ENCODE data around the gene PRSS57. TPM values are rescaled to one million over a fixed set of nuclear protein-coding genes. Genes with fewer than 3 reads are reported as not detected.
"Not testable (repeated sequence)": the region's sequence is repeated elsewhere in the genome, so short reads cannot be mapped to it uniquely, and the experiment has no call there.

Gene PRSS57
- total RNA-seq: 1 to 10 TPM in 1 of 2 donors, not detected in 1; 1.7 TPM

GRCh38 chr19:695352-695949 is at the start of gene PRSS57:
PRSS57 (minus strand) TSS chr19:695452; CDS start chr19:695430, 22 bp downstream.
- no peaks in the 10 kb centered on the region for H3K36me3 ChIP-seq
- intact Hi-C loops (cut with DNase I): no loop called here
- no peaks in the 10 kb centered on the region for H3K27me3 ChIP-seq (replicated peaks; ENCODE audit: insufficient read depth)
- no peak within 1 kb of the TSS for H3K27ac ChIP-seq
- no peak within 1 kb of the TSS for H3K4me3 ChIP-seq
- H3K4me1 ChIP-seq (replicated peaks): no peaks in the 10 kb centered on the region
- no peak for DNase-seq (ENCODE audit: low spot score)
- TF ChIP-seq POLR2AphosphoS5 (IDR thresholded peaks at IDR 0.05): no peak
- 68% methylated on average over 29 of the region's 31 CpGs for WGBS
- H3K9me3 ChIP-seq: no peaks in the 10 kb centered on the region

GRCh38 chr19:743168-743687 is 48.0 kb upstream of the PRSS57 start:
- H3K4me3 ChIP-seq: no peak overlapping the region
- no peak overlapping the region for H3K27ac ChIP-seq
- H3K4me1 ChIP-seq (replicated peaks): no peaks in the 10 kb centered on the region
- H3K9me3 ChIP-seq: no peaks in the 10 kb centered on the region
- H3K27me3 ChIP-seq (replicated peaks; ENCODE audit: insufficient read depth): no peaks in the 10 kb centered on the region
- no peaks in the 10 kb centered on the region for H3K36me3 ChIP-seq
- TF ChIP-seq CTCF (IDR thresholded peaks at IDR 0.05) (no peak), POLR2AphosphoS5 (IDR thresholded peaks at IDR 0.05) (no peak), POLR2A (IDR thresholded peaks at IDR 0.05) (no peak)
- intact Hi-C loops (cut with DNase I): no loop called here
- 48% methylated on average over 13 of the region's 13 CpGs for WGBS
- DNase-seq (ENCODE audit: low spot score): no peak

GRCh38 chr19:742540-743075 is 47.4 kb upstream of the PRSS57 start:
- 91% methylated on average over 24 of the region's 24 CpGs for WGBS
- Histone ChIP-seq H3K36me3 (no peaks in the 10 kb centered on the region), H3K4me1 (replicated peaks) (no peaks in the 10 kb centered on the region), H3K4me3 (no peak overlapping the region), H3K9me3 (no peaks in the 10 kb centered on the region), H3K27ac (no peak overlapping the region), H3K27me3 (replicated peaks; ENCODE audit: insufficient read depth) (no peaks in the 10 kb centered on the region)
- TF ChIP-seq CTCF (IDR thresholded peaks at IDR 0.05) (no peak), POLR2A (IDR thresholded peaks at IDR 0.05) (no peak), POLR2AphosphoS5 (IDR thresholded peaks at IDR 0.05) (no peak)
- no peak for DNase-seq (ENCODE audit: low spot score)
- intact Hi-C loops (cut with DNase I): no loop called here

- 78% methylated on average over 19 of the region's 19 CpGs for WGBS
- no peak for DNase-seq (ENCODE audit: low spot score)
- Histone ChIP-seq H3K36me3 (no peaks in the 10 kb centered on the region), H3K4me1 (replicated peaks) (no peaks in the 10 kb centered on the region), H3K9me3 (no peaks in the 10 kb centered on the region), H3K27me3 (replicated peaks; ENCODE audit: insufficient read depth) (no peaks in the 10 kb centered on the region), H3K4me3 (no peak overlapping the region), H3K27ac (no peak overlapping the region)
- TF ChIP-seq CTCF (IDR thresholded peaks at IDR 0.05) (no peak), POLR2AphosphoS5 (IDR thresholded peaks at IDR 0.05) (no peak)
- intact Hi-C loops (cut with DNase I): no loop called here
Measured at GRCh38 chr19:741506-742131, 46.4 kb upstream of the PRSS57 start.

GRCh38 chr19:740816-741505 is 45.7 kb upstream of the PRSS57 start:
- H3K4me1 ChIP-seq (replicated peaks); H3K27me3 ChIP-seq (replicated peaks; ENCODE audit: insufficient read depth); H3K36me3 ChIP-seq; DNase-seq (ENCODE audit: low spot score); H3K27ac ChIP-seq; intact Hi-C loops (cut with DNase I); H3K4me3 ChIP-seq; H3K9me3 ChIP-seq: not testable (repeated sequence)
- 83% methylated on average over 16 of the region's 16 CpGs for WGBS
